ENCODE measurements around the gene PLCXD1. TPM values are rescaled to one million over a fixed set of nuclear protein-coding genes. Genes with fewer than 3 reads are reported as not detected.

Gene PLCXD1
- total and polyA plus RNA-seq, 4 donors, result 2.6 to 25.7 (median 12.8) TPM

- no peaks in the 10 kb centered on the region for H3K27me3 ChIP-seq (ENCODE audit: control insufficient read depth in 4 of 4, insufficient read depth in 4 of 4, low read length in 3 of 4)
- TF ChIP-seq RAD21 (IDR thresholded peaks at IDR 0.05) (no peak), TAF1 (conservative IDR thresholded peaks at IDR 0.05) (no peak), FOXA2 (IDR thresholded peaks at IDR 0.05) (no peak), FOXA1 (IDR thresholded peaks at IDR 0.05) (no peak), GABPA (IDR thresholded peaks at IDR 0.05 in 1 of 2, conservative IDR thresholded peaks at IDR 0.05 in 1 of 2) (no peak), SP1 (IDR thresholded peaks at IDR 0.05) (no peak), MAX (IDR thresholded peaks at IDR 0.05) (no peak), YY1 (IDR thresholded peaks at IDR 0.05) (no peak)
- H3K36me3 ChIP-seq (ENCODE audit: control insufficient read depth in 4 of 4, insufficient read depth in 3 of 4, low read depth in 1 of 4, low read length in 3 of 4), result peaks cover 0 to 2% (median under 1%) of the 10 kb centered on the region in 4 donors
- no peak overlapping the region for H3K4me3 ChIP-seq (ENCODE audit: low read depth in 1 of 3, low read length in 3 of 3)
- WGBS, result 89% methylated on average over 20 of the region's 20 CpGs
- no peak overlapping the region for H3K27ac ChIP-seq (ENCODE audit: low read depth in 1 of 2, low read length in 2 of 2)
- no peaks in the 10 kb centered on the region for H3K9me3 ChIP-seq (ENCODE audit: control insufficient read depth in 4 of 4, low read length in 3 of 4)
- H3K4me1 ChIP-seq (ENCODE audit: control insufficient read depth in 4 of 4, insufficient read depth in 4 of 4, low read length in 3 of 4), result no peaks in the 10 kb centered on the region
- no peak overlapping the region for H3K9ac ChIP-seq (ENCODE audit: low read depth in 1 of 2, low read length in 2 of 2)
- DNase-seq (ENCODE audit: low spot score), result no peak
Measured at GRCh38 chrX:350148-350533, 69.0 kb downstream of the PLCXD1 start.

- H3K27ac ChIP-seq (ENCODE audit: low read depth in 1 of 2, low read length in 2 of 2), result no peak overlapping the region
- no peak for DNase-seq (ENCODE audit: low spot score)
- peaks cover 0 to 2% (median under 1%) of the 10 kb centered on the region in 4 donors for H3K36me3 ChIP-seq (ENCODE audit: control insufficient read depth in 4 of 4, insufficient read depth in 3 of 4, low read depth in 1 of 4, low read length in 3 of 4)
Measured at GRCh38 chrX:350534-351323, 69.5 kb downstream of the PLCXD1 start.

More at GRCh38 chrX:350534-351323, 69.5 kb downstream of the PLCXD1 start:
- Histone ChIP-seq H3K4me1 (ENCODE audit: control insufficient read depth in 4 of 4, insufficient read depth in 4 of 4, low read length in 3 of 4) (no peaks in the 10 kb centered on the region), H3K9ac (ENCODE audit: low read depth in 1 of 2, low read length in 2 of 2) (no peak overlapping the region), H3K27me3 (ENCODE audit: control insufficient read depth in 4 of 4, insufficient read depth in 4 of 4, low read length in 3 of 4) (no peaks in the 10 kb centered on the region), H3K9me3 (ENCODE audit: control insufficient read depth in 4 of 4, low read length in 3 of 4) (no peaks in the 10 kb centered on the region), H3K4me3 (ENCODE audit: low read depth in 1 of 3, low read length in 3 of 3) (no peak overlapping the region)
- TF ChIP-seq SP1 (IDR thresholded peaks at IDR 0.05) (no peak), RAD21 (IDR thresholded peaks at IDR 0.05) (no peak), REST (IDR thresholded peaks at IDR 0.05) (no peak), GABPA (IDR thresholded peaks at IDR 0.05 in 1 of 2, conservative IDR thresholded peaks at IDR 0.05 in 1 of 2) (no peak), EGR1 (IDR thresholded peaks at IDR 0.05; ENCODE audit: low read depth in 2 of 2) (no peak), NR2F2 (IDR thresholded peaks at IDR 0.05) (no peak), FOXA1 (IDR thresholded peaks at IDR 0.05) (no peak), RXRA (IDR thresholded peaks at IDR 0.05) (no peak), FOXA2 (IDR thresholded peaks at IDR 0.05) (no peak), ATF3 (IDR thresholded peaks at IDR 0.05) (no peak), HNF4A (conservative IDR thresholded peaks at IDR 0.05) (no peak), MAX (IDR thresholded peaks at IDR 0.05) (no peak), HNF4G (IDR thresholded peaks at IDR 0.05) (no peak), YY1 (IDR thresholded peaks at IDR 0.05) (no peak), JUND (IDR thresholded peaks at IDR 0.05) (no peak), TAF1 (conservative IDR thresholded peaks at IDR 0.05) (no peak)
- TF ChIP-seq, protein P1, sequence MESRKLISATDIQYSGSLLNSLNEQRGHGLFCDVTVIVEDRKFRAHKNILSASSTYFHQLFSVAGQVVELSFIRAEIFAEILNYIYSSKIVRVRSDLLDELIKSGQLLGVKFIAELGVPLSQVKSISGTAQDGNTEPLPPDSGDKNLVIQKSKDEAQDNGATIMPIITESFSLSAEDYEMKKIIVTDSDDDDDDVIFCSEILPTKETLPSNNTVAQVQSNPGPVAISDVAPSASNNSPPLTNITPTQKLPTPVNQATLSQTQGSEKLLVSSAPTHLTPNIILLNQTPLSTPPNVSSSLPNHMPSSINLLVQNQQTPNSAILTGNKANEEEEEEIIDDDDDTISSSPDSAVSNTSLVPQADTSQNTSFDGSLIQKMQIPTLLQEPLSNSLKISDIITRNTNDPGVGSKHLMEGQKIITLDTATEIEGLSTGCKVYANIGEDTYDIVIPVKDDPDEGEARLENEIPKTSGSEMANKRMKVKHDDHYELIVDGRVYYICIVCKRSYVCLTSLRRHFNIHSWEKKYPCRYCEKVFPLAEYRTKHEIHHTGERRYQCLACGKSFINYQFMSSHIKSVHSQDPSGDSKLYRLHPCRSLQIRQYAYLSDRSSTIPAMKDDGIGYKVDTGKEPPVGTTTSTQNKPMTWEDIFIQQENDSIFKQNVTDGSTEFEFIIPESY (IDR thresholded peaks at IDR 0.05), result no peak
- TF ChIP-seq, protein P2, sequence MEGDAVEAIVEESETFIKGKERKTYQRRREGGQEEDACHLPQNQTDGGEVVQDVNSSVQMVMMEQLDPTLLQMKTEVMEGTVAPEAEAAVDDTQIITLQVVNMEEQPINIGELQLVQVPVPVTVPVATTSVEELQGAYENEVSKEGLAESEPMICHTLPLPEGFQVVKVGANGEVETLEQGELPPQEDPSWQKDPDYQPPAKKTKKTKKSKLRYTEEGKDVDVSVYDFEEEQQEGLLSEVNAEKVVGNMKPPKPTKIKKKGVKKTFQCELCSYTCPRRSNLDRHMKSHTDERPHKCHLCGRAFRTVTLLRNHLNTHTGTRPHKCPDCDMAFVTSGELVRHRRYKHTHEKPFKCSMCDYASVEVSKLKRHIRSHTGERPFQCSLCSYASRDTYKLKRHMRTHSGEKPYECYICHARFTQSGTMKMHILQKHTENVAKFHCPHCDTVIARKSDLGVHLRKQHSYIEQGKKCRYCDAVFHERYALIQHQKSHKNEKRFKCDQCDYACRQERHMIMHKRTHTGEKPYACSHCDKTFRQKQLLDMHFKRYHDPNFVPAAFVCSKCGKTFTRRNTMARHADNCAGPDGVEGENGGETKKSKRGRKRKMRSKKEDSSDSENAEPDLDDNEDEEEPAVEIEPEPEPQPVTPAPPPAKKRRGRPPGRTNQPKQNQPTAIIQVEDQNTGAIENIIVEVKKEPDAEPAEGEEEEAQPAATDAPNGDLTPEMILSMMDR (IDR thresholded peaks at IDR 0.05; ENCODE audit: low read depth, low read length, missing input control), result no peak
- 97% methylated on average over 61 of the region's 61 CpGs for WGBS

Data from liver (tissue), 9 donors.